Astrocyte (in vitro differentiated cells and primary cell): ENCODE data around the gene SLC4A8. TPM values are rescaled to one million over a fixed set of nuclear protein-coding genes. Genes with fewer than 3 reads are reported as not detected.

Experiments used
- DNase-seq: peaks from one replicate; pipeline ENCODE4 v3.0.0-alpha.2; 2010; ENCODE audit warnings: low read depth
- FAIRE-seq: peaks from 2 replicates; lab custom pipeline; 2011; peaks lifted over from hg19 to GRCh38; lab: Jason Lieb, UNC
- H2AFZ ChIP-seq: 2 replicates; pipeline ENCODE4 v1.6.0; 2012; ENCODE audit warnings: low read depth, low read length, inconsistent platforms
- H3K27ac ChIP-seq: 2 replicates; pipeline ENCODE4 v1.5.1; 2011; ENCODE audit warnings: low read depth, low read length, inconsistent platforms
- H3K27me3 ChIP-seq: 2 replicates; pipeline ENCODE4 v1.6.0; 2011; ENCODE audit warnings: low read length, inconsistent platforms; ENCODE audit not compliant: insufficient read depth
- H3K36me3 ChIP-seq: 2 replicates; pipeline ENCODE4 v1.5.1; 2011; ENCODE audit warnings: low read length, inconsistent platforms; ENCODE audit not compliant: insufficient read depth
- H3K4me1 ChIP-seq: 2 replicates; pipeline ENCODE4 v1.5.1; 2011; ENCODE audit warnings: low read length, inconsistent platforms; ENCODE audit not compliant: insufficient read depth
- H3K4me2 ChIP-seq: 2 replicates; pipeline ENCODE4 v1.6.0; 2012; ENCODE audit warnings: low read length, inconsistent platforms
- H3K4me3 ChIP-seq: 2 replicates; pipeline ENCODE4 v1.5.1; 2011; ENCODE audit warnings: low read depth, mild to moderate bottlenecking, low read length, inconsistent platforms; ENCODE audit not compliant: insufficient read depth
- H3K79me2 ChIP-seq: 2 replicates; pipeline ENCODE4 v1.6.0; 2012; ENCODE audit warnings: mild to moderate bottlenecking, low read length, inconsistent platforms; ENCODE audit not compliant: insufficient read depth
- H3K9ac ChIP-seq: 2 replicates; pipeline ENCODE4 v1.6.0; 2012; ENCODE audit warnings: mild to moderate bottlenecking, low read length, inconsistent platforms
- H3K9me3 ChIP-seq: 2 replicates; pipeline ENCODE4 v1.5.1; 2012; ENCODE audit warnings: low read depth, mild to moderate bottlenecking, low read length, inconsistent platforms; ENCODE audit not compliant: insufficient read depth
- H4K20me1 ChIP-seq: 2 replicates; pipeline ENCODE4 v1.6.0; 2012; ENCODE audit warnings: low read length, inconsistent platforms; ENCODE audit not compliant: insufficient read depth
- H3K27ac Mint-ChIP-seq: one replicate; pipeline ENCODE4 v1.8.0; 2021; ENCODE audit warnings: mild to moderate bottlenecking, mixed read lengths; ENCODE audit not compliant: unreplicated experiment
- H3K27me3 Mint-ChIP-seq: one replicate; pipeline ENCODE4 v1.8.0; 2021; ENCODE audit warnings: low read depth, mixed read lengths; ENCODE audit not compliant: unreplicated experiment
- H3K36me3 Mint-ChIP-seq: one replicate; pipeline ENCODE4 v1.8.0; 2021; ENCODE audit warnings: low read depth, mixed read lengths; ENCODE audit not compliant: unreplicated experiment
- H3K4me1 Mint-ChIP-seq: one replicate; pipeline ENCODE4 v1.8.0; 2021; ENCODE audit warnings: low read depth, mixed read lengths; ENCODE audit not compliant: unreplicated experiment
- H3K4me3 Mint-ChIP-seq: one replicate; pipeline ENCODE4 v1.8.0; 2021; ENCODE audit warnings: mild to moderate bottlenecking, moderate library complexity, mixed read lengths; ENCODE audit not compliant: unreplicated experiment
- H3K9me3 Mint-ChIP-seq: one replicate; pipeline ENCODE4 v1.8.0; 2021; ENCODE audit warnings: mild to moderate bottlenecking, mixed read lengths; ENCODE audit not compliant: unreplicated experiment
- EZH2 ChIP-seq: IDR thresholded peaks from 2 replicates; pipeline ENCODE4 v1.6.1; 2012; ENCODE audit warnings: mild to moderate bottlenecking, low read length, inconsistent platforms; ENCODE audit not compliant: insufficient read depth
- total RNA-seq: library from RNA; stranded (reverse); gene quantifications from 2 replicates; pipeline ENCODE4 v1.2.1, GENCODE V29; 2021
- TF ChIP-seq, protein P1 (sequence below): IDR thresholded peaks from 2 replicates; pipeline ENCODE4 v1.5.1; 2011; ENCODE audit warnings: low read depth, mild to moderate bottlenecking, inconsistent platforms, low read length, moderate library complexity; ENCODE audit not compliant: insufficient read depth

The SLC4A8 gene
- total RNA-seq, 1 donor from 2014 or later: 5.1 TPM

GRCh38 chr12:51472984-51473383, 48.4 kb downstream of the SLC4A8 start:
- Histone ChIP-seq H4K20me1 (no peaks in the 10 kb centered on the region), H3K36me3 (no peaks in the 10 kb centered on the region), H3K79me2 (no peaks in the 10 kb centered on the region), H3K4me1 (no peaks in the 10 kb centered on the region), H3K4me3 (no peak overlapping the region), H3K27ac (no peak overlapping the region), H3K4me2 (no peak overlapping the region), H2AFZ (no peak overlapping the region), H3K9me3 (no peaks in the 10 kb centered on the region), H3K27me3 (no peaks in the 10 kb centered on the region), H3K9ac (no peak overlapping the region)
- no peaks in the 10 kb centered on the region for H3K4me1 Mint-ChIP-seq
- no peak overlapping the region for H3K4me3 Mint-ChIP-seq
- no peaks in the 10 kb centered on the region for H3K36me3 Mint-ChIP-seq
- TF ChIP-seq, protein P1, sequence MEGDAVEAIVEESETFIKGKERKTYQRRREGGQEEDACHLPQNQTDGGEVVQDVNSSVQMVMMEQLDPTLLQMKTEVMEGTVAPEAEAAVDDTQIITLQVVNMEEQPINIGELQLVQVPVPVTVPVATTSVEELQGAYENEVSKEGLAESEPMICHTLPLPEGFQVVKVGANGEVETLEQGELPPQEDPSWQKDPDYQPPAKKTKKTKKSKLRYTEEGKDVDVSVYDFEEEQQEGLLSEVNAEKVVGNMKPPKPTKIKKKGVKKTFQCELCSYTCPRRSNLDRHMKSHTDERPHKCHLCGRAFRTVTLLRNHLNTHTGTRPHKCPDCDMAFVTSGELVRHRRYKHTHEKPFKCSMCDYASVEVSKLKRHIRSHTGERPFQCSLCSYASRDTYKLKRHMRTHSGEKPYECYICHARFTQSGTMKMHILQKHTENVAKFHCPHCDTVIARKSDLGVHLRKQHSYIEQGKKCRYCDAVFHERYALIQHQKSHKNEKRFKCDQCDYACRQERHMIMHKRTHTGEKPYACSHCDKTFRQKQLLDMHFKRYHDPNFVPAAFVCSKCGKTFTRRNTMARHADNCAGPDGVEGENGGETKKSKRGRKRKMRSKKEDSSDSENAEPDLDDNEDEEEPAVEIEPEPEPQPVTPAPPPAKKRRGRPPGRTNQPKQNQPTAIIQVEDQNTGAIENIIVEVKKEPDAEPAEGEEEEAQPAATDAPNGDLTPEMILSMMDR: no peak
- no peak for TF ChIP-seq EZH2
- no peaks in the 10 kb centered on the region for H3K27me3 Mint-ChIP-seq
- no peaks in the 10 kb centered on the region for H3K9me3 Mint-ChIP-seq
- DNase-seq (no peak), FAIRE-seq (no peak)
- no peak overlapping the region for H3K27ac Mint-ChIP-seq

DNA sequence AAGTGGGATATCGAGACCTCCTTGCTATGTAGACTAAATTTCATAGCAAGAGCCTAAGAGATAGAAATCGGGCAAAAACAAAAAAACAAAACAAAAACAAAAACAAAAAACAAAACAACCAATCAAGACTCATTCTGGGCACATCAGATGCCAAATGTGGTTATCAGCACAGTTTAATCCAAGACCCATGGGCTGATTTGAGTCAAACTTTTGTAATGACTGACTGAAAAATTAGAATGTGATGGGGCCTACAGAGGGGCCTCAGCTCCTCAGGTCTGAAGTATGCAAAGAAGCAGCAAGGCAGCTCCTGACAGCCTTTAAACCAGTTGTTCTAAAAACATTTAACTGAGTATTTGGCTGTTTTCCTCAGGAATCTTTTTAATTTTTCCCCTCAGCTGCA, 49.3 kb downstream of the SLC4A8 start:
- H3K27ac ChIP-seq: no peak overlapping the region
- Mint-ChIP-seq H3K36me3 (no peaks in the 10 kb centered on the region), H3K4me3 (no peak overlapping the region), H3K27me3 (no peaks in the 10 kb centered on the region), H3K27ac (no peak overlapping the region), H3K4me1 (no peaks in the 10 kb centered on the region), H3K9me3 (no peaks in the 10 kb centered on the region)
- H4K20me1 ChIP-seq: no peaks in the 10 kb centered on the region
- no peak overlapping the region for H3K4me3 ChIP-seq
- no peaks in the 10 kb centered on the region for H3K79me2 ChIP-seq
- FAIRE-seq (no peak), DNase-seq (no peak)
- no peak for TF ChIP-seq EZH2
- TF ChIP-seq, protein P1: no peak
- no peaks in the 10 kb centered on the region for H3K27me3 ChIP-seq
- H2AFZ ChIP-seq: no peak overlapping the region
- no peaks in the 10 kb centered on the region for H3K9me3 ChIP-seq
- H3K4me2 ChIP-seq: no peak overlapping the region
- no peak overlapping the region for H3K9ac ChIP-seq
- no peaks in the 10 kb centered on the region for H3K36me3 ChIP-seq
- no peaks in the 10 kb centered on the region for H3K4me1 ChIP-seq

DNA sequence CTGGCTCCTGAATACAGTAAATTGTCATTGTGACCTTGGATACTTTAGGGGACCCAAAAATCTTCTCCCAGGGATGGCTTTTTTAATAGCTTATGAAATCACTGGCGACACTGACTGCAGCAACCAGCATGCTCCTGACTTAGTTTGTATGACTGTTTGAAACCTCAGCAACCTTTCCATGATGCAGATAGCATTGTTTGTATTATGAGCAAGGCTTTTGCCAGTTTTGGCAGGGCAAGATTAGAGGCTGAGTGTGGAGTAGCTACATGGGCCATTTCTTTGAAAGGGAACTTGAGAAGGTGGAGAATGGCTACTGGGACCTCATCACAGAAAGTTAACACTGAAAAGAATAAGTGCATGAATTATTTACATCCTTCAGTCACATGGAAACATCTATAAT, 50.9 kb downstream of the SLC4A8 start:
- Histone ChIP-seq H4K20me1 (no peaks in the 10 kb centered on the region), H3K4me1 (no peaks in the 10 kb centered on the region), H3K27ac (no peak overlapping the region), H2AFZ (no peak overlapping the region), H3K9me3 (no peaks in the 10 kb centered on the region), H3K36me3 (no peaks in the 10 kb centered on the region), H3K27me3 (no peaks in the 10 kb centered on the region), H3K9ac (no peak overlapping the region), H3K4me3 (no peak overlapping the region), H3K79me2 (no peaks in the 10 kb centered on the region), H3K4me2 (no peak overlapping the region)
- H3K27ac Mint-ChIP-seq: no peak overlapping the region
- H3K4me3 Mint-ChIP-seq: no peak overlapping the region
- no peaks in the 10 kb centered on the region for H3K9me3 Mint-ChIP-seq
- FAIRE-seq: no peak
- no peaks in the 10 kb centered on the region for H3K4me1 Mint-ChIP-seq
- TF ChIP-seq EZH2: no peak
- TF ChIP-seq, protein P1: no peak
- peak; percentile 23 for DNase-seq
- H3K27me3 Mint-ChIP-seq: no peaks in the 10 kb centered on the region
- no peaks in the 10 kb centered on the region for H3K36me3 Mint-ChIP-seq
